ENCODE results near the gene FBXO36.
"Not testable (repeated sequence)": the region's sequence is repeated elsewhere in the genome, so short reads cannot be mapped to it uniquely, and the experiment has no call there.

- not testable (repeated sequence) for TF ChIP-seq CTCF (IDR thresholded peaks at IDR 0.05); EZH2 (IDR thresholded peaks at IDR 0.05; ENCODE audit: borderline replicate concordance, insufficient read depth, low read depth, low read length, poor library complexity, severe bottlenecking)
Observed at GRCh38 chr2:229900514-229900913, 21.8 kb upstream of the FBXO36 start.
